Measurements from ENCODE around the gene GPATCH11.
A peak's percentile ranks its signal among the peaks of the same experiment; 100 is the strongest.

GPATCH11 gene

DNA sequence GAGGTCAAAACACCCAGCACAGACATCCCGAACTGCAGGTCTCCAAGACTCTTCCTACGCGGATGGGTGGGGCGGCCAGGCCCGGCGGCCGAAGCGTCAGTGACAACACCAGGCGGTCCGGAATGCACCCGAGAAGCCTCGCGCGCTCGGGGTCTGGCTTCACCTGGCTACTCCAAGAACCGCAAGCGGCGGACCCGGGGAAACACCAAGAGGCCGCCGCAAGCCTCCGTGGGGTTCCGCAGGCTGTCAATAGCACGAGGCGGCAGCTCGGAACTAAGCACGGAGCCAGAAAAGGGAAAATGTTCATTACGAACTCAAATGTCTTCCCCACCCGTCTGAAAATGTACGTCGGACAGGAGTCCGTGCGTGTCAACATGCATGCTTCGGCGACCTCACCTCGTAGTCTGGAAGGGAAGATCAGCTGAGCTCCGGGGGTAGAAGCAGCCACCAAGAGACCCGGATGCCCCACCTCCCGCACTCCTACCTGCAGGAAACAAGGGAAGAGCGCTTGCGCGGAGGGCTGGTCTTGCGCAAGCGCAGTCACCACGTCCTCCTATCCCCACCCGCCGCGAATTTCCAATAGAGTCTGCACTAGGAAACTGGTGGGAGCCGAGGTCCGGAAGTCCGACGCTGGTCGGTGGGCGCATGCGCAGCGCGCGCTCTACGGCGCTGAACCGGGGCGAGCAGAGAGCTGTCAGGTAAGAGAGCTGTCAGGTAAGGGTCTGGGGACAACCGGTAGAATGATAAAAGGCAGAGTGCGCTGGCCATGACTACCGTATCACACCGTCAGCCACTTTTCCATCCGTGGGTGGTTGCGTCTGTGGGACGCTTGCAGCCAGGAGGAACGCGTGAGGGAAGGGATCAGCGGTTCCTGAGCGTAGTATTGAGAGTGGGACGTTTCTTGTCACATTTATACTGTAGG is at the start of gene GPATCH11, which contains the start of gene HEATR5B:
TSS of gene GPATCH11 (plus strand) at position 646 of the 922 bp plus-strand sequence. CDS start 3,864 bp downstream, outside the sequence.
TSS of gene HEATR5B (minus strand) at position 500 of the 922 bp plus-strand sequence. CDS start 958 bp downstream, outside the sequence.
- peak; percentile 73 for DNase-seq (ENCODE audit: low read depth)

DNA sequence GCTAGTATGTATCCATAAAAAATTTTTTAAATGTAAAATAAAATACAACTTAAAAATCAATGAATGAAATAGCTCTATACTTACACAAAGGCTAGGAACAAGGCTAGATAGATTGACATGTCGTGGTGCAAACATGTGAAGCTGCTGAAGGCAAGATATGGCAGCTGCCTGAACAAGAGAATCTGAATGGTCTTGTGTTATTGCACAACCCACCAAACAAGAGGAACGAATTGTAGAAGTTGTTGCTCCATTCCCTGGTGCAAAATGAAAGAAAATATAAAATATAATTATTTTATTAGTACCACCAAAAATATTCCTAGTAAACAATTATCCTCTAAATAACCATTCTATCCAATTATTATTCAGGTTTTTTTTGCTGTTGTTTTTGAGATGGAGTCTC is 46.5 kb upstream of the GPATCH11 start:
- DNase-seq (ENCODE audit: low read depth) = no peak

DNA sequence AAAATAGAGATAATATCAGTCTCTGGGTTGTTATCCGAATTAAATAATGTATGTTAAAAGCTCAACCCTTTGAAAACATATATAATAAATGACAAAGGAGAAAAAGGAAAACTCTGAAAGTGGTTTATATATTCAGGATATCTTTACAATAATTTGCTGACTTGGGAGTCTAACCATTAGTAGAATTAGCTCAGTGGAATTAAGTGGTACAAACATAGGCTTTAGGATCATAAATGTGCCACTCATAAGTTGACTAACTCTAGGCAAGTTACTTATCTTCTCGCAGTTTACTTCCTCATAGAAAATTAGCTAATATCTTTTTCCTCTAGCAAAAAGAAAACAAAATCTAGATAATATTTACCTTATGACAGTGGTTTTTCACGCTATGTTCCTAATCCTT is 44.7 kb upstream of the GPATCH11 start:
- no peak for DNase-seq (ENCODE audit: low read depth)

DNA sequence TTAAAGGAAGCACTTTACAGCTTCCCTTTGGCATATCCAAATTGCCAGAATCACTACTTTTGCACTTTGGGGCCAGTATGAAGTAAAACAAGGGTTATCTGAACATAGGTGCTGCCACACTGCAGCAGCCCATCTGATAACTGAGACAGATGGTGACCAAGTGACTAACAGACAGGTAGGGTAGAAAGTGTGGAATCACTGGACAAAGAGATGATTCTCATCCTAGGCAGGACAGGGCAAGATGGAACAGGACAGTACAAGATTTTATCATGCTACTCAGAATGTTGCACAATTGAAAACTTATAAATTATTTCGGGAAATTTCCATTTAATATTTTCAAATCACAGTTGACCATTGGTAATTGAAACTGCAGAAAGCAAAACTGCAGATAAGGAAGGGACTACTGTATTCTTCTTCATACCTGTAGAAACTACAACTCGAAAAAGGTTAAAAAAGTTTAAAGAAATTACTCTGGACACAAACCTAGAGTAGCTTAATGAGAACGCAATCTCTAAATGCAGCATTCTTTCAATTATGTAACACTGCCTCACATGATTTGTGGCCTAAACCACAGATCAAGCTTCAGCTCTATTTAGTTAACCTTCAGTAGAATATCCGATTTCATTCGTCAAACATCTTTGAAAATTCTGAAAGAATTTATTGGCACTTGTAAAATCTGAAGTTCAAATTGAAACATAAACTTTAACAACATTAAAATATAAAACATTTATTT is 31.6 kb upstream of the GPATCH11 start:
- no peak for DNase-seq (ENCODE audit: low read depth)

DNA sequence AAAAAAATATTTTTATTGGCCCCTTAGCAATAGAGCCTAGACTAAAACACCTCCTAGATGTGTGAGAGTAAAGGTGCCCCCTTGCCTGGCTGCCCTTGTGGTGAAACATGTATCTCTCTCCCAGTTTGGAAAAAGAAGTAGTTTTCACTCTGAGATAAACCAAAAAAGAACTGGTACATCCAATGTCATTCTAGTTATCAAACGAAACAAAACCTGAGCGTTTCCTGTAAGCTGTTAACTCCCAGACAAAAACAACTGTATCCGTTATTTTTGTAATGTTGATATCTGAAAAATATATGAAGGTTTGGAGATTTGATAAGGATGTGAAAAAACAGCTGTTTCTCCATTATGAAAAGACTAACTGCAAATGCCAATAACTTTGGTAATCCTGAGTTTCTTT is 24.5 kb upstream of the GPATCH11 start:
- no peak for DNase-seq (ENCODE audit: low read depth)

DNA sequence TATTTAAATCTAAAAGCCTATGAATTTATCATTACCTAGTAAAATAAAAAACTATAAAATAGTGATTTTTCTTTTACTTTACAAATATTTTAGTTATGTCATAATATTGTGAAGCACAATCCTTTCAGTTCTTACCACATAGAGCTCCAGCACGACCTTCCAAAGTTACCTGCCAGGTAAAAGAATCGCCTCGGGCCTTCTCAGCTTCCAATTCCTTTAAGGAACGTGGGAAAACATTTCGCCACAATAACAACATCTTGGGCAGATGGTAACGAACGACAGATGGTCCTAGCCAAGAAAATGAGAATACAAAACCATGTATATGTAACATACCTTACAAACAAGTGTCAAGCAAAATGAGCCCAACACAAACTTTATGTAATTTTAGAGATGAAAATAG is 23.9 kb upstream of the GPATCH11 start:
- DNase-seq (ENCODE audit: low read depth) = no peak

DNA sequence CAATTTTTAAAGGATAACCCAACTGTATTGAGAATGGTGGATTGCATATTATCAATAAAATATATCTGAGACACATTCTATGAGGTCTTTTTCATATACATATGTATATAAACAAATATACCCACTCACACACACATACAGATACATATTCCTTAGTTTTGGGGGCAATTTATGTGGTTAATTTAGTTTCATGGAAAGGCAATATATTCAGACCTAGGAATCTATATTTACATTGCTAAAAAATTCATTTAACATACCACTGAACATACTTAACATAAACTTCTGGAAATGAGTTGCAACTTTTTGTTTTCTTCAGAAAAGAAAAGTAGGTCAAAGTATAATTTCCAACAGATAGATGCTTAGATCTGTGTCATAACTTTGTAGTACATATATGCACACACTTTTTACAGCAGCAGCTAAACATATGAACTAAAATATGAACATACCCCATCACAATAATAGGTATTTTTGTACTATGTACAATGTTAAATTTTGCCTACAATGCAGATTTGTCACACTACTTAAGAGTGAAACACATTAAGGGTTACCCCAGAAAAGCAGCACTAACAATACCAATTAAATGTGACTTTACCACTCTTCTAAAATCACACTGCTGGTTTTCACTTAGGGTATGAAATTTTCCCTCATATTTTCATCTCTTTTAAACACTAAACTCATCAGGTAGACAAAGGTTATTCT is 23.2 kb upstream of the GPATCH11 start:
- no peak for DNase-seq (ENCODE audit: low read depth)

DNA sequence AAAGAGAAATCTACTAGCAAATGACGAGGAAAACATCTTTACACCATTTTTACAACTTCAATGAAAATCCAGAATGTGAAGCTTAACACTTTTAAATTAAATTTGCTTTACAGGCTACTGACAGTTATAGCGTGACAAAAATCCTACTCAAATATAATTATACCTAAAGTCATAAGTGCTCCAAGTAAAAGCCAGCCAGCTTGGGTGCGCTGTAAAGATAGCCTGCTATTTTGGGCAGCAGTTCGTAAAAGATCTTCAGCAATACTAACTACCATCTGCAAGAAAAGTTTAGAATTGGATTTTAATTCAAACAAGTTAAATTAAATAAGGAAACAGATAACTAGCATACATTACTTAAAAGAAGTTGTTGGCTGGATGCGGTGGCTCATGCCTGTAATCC is 22.5 kb upstream of the GPATCH11 start:
- DNase-seq (ENCODE audit: low read depth) = no peak

DNA sequence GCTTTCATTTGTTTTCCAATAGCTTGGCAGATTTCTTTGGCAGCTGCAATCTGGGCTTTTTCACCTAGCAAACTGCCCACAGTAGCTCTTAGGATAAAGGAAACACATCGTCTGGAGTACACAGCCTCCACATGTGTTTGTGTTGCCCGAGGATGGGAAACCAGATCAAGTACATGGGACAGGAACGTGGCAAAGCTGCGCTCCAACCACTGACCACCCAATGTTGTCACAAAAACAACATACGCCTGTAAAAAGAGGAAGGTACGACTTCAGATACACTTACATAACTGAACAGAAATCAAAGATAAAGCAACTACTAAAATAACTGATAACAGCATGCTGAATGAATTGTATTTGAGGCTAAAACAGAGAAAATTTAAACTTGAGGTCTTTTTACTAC is 15.6 kb upstream of the GPATCH11 start:
- DNase-seq (ENCODE audit: low read depth) = no peak

DNA sequence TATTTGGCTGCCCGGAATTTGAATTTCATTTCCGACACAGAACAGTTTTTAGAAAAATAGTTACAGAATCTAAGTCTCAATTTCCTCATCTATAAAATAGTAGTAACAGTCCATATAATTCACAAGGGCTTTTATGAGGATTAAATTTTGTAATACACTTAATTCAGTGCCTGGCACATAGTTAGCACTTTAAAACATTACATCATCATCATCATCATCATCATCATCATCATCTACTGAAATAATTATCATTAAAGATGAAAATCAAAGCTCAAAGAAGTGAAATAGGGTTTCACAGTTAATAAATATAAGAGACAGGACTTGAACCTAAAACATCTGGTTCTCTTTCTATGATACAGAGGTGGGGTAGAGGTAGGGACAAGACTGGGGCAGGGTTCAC is 13.4 kb upstream of the GPATCH11 start:
- no peak for DNase-seq (ENCODE audit: low read depth)

DNA sequence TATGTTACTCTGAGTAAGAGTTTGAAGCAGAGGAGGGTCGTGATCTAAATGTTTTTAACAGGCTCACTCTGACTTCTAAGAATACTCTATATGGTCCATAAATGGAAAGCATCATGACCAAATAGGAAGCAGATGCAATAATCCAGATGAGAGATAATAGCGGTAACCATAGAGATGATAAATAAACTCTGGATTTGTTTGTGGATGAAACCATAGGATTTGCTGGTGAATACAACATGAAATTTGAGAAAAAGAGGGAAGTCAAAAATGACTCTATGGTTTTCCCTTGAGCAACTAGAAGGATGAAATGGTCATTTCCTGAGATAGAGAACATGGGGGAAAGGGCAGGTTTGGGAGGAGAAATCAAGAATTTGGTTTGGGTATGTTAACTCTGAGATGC is 4.1 kb upstream of the GPATCH11 start:
- DNase-seq (ENCODE audit: low read depth) = no peak

DNA sequence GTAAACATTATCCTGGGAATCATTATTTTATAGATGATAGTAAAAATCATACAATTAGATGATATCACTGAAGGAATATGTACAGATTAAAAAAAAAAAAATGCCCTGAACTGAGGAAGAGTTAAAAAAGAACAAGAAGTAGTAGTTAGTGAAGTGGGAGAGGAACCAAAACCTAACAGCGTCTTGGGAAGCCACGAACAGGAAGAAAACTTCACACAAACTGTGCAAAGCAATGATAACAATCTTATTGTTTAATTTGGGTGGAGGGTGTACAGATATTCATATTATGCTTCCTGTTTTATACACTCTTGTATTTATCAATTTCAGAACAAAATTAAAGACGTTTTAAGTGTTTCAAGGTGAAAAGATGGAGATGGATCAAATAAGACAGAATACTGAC is 3.6 kb upstream of the GPATCH11 start:
- no peak for DNase-seq (ENCODE audit: low read depth)

DNA sequence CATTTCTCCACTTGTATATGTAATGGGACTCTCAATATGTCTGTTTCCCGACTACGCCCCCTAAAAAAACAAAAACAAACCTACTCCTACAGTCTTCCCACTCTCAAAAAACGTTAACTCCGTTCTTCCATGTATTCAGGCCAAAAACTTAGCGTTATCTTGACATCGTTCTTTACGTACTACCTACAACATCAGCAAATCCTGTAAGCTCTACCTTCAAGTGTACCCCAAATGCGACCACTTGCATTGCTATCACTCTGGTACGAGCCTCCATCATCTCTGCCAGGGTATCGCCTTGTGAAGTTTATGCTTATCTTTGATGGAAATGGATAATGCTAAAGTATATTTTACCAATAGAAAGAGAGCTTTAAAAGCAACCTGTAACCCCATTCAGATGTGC is 479 bp downstream of the GPATCH11 start:
- DNase-seq (ENCODE audit: low read depth) = no peak

DNA sequence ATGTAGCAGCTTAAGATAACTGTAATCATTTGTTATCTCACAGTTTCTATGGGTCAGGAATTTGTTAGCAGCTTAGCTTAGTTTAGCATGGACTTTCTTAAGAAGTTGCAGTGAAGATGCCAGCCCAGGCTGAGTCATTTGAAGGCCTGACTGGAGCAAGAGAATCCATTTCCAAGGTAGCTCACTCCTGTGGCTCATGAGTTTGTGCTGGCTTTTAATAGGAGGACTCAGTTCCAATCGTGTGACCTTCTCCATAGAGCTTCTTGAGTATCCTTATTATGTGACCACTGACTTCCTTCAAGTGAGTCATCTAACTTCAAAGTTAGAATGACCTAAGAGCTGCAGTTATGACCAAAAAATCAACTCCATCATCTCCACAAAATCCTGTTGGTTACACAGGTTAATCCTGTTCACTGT is 1.4 kb downstream of the GPATCH11 start:
- DNase-seq (ENCODE audit: low read depth) = peak; percentile 31

DNA sequence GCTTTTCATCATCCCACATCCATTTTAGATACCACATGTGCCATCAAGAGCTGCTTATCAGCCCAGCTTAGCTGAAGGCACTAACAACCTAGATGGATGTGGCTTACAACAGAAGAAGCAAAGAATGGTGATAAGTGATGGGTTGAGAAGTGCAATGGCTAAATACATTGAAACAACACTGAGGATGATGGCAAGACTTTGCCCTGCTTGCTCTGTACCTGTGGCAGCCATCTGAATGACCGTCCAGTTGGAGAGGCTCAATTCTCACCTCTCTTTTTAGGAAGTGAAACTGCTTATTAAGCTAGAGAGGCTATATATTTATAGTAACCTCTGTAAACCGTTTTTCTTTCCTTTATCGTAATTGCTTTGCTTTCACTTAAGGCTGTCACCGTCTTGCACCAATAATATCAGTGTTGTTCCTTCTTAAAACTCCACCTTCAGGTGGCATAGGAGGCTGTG is 5.7 kb downstream of the GPATCH11 start:
- no peak for DNase-seq (ENCODE audit: low read depth)

DNA sequence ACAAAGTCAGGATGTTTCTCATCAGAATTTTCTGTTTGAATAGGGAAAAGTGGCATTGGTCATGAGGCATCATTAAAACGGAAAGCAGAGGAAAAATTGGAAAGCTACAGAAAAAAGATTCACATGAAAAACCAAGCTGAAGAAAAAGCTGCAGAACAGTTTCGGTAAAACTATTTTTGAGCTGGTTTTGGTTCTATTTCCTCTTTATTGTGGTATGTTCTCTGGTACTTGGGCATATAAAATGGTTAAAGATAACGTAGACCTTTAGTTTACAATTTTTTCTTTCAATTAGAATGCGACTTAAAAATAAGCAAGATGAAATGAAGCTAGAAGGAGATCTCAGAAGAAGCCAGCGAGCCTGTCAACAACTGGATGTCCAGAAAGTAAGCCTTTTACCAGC is 7.6 kb downstream of the GPATCH11 start:
- no peak for DNase-seq (ENCODE audit: low read depth)

DNA sequence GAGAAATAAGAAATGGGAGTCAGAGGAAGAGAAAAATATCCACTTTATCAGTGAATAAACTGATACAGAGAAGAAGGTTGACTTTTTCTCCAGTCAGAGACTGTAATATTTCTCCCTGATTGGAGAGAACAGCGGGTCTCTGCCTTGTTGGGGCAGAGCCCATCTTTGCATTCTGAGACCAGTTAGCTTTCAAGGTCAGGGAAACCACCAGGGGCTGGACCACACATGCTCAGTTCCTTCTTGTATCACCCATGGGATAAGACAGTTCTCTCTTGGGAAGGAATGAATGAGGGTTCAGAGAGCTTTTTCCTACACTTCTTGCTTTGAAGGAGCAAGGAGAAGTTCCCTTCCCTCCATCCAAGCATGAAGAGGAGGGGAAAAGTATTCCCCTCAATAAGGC is 12.2 kb downstream of the GPATCH11 start:
- DNase-seq (ENCODE audit: low read depth) = no peak

DNA sequence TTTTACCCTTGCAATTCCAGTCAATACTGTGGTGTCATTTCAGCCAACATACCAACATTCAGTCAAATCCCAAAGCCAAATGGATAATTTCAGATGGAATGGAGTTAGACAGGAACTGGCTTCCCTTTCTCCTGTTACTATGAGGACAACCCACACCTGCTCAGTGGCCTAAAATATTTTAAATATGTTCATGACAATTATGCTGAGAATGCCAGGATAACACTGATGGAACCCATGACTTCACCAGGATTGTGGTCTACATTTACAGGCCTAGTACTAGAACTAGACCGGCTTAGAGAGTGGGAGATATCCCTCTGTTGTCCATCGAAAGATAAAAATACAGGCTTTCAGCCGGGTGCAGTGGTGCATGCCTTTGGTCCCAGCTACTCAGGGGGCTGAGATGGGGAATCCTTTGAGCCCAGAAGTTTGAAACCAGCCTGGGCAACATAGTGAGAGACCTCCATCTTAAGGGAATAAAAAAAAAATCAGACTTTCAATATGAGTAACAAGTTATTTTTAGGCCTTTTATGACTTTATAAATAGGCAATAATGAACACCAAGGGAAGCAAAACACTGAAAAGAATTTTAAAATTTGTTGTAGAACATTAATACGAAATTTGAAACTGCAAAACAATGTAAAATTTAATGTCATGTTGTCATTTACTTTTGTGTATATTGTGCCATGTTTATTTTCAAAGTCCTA is 14.2 kb downstream of the GPATCH11 start:
- DNase-seq (ENCODE audit: low read depth) = no peak

DNA sequence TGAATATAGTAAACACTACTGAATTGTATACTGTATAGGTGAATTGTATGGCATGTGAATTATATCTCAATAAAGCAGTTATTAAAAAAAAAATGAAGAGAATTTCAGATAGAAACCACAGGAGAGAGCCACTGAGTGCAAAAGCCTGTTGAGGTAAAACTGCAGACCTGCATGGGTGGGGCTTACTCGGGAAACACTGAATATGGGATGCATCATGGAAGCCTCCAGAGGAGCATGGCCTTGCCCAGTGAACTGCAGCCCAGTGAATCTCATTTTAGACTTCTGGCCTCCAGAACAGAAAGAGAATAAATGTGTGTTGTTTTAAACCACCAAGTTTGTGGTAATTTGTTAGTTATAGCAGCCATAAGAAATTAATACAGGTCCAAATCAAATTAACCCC is 15.7 kb downstream of the GPATCH11 start:
- no peak for DNase-seq (ENCODE audit: low read depth)

DNA sequence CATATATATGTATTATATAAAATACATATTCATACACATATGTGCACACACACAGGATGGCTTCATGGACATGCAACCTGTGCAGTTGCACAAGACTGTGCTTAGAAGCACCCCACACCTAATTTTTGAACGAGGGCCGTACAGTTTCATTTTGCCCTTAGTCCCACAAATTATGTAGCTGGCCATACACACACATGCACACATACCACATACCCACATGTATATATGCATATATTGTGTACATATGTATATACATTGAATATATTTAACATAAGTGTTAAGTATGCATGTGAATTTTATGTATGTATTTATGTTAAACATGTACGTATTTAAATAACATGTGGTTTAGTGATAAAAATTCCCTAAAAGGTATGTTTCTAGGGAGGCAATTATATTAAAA is 18.3 kb downstream of the GPATCH11 start:
- DNase-seq (ENCODE audit: low read depth) = no peak

DNA sequence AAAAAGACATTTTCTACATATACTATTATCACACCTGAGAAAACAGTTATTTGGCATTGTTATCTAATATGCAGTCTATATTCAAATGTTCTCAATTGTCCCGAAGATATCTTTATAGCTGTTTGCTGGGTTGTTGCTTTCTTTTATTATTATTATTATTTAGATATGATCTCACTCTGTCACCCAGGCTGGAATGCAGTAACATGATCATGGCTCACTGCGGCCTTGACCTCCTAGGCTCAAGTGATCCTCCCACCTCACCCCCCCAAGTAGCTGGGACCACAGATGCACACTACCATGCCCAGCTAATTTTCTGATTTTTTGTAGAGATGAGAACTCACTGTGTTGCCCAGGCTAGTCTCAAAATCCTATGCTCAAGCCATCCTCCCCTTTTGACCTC is 19.9 kb downstream of the GPATCH11 start:
- no peak for DNase-seq (ENCODE audit: low read depth)

DNA sequence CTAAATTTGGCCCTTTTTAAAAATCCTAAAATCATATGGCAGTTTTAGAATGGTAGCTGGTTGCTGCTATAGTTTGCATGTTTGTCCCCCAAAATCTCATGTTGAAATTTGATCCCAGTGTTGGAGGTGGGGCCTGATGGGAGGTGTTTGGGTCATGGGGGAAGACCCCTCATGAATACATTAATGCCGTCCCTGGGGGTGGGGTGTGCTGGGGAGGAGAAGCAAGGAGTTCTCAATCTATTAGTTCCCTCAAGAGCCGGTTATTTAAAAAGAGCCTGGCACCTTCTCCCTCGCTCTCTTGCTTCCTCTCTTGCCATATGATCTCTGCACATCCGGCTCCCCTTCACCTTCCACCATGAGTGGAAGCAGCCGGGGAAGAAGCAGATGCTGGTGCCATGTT is 20.8 kb downstream of the GPATCH11 start:
- no peak for DNase-seq (ENCODE audit: low read depth)
